ENCODE data around the gene MRPL24. TPM values are rescaled to one million over a fixed set of nuclear protein-coding genes. Genes with fewer than 3 reads are reported as not detected.

MRPL24 gene
- total and polyA plus RNA-seq, 2 of the 13 experiments (the other 11 are each of a cell fraction or from before 2014, with no cell fraction given): 38.1 to 42.9 TPM

GRCh38 chr1:156767879-156768604 is 27.2 kb upstream of the MRPL24 start (continued):
- TF ChIP-seq CBX2 (IDR thresholded peaks at IDR 0.05; ENCODE audit: low read depth, low read length) (no peak), CBX2 (CRISPR knock-in tag; IDR thresholded peaks at IDR 0.05; ENCODE audit: low read depth) (no peak), ZNF670 (CRISPR knock-in tag; IDR thresholded peaks at IDR 0.05; ENCODE audit: borderline replicate concordance) (0 out of 2 replicates have a peak, but pooled peaks have one; percentile 53), MXI1 (IDR thresholded peaks at IDR 0.05; ENCODE audit: borderline replicate concordance, low read depth, low read length) (peak; percentile 29; the same call in 1 of the 3 replicates), SAP130 (CRISPR knock-in tag; IDR thresholded peaks at IDR 0.05; ENCODE audit: low read depth) (peak; percentile 73), PHF8 (CRISPR knock-in tag; IDR thresholded peaks at IDR 0.05) (peak; percentile 14; the same call in 1 of the 2 replicates), SNAPC2 (CRISPR knock-in tag; IDR thresholded peaks at IDR 0.05) (no peak), NR3C1 (CRISPR knock-in tag; IDR thresholded peaks at IDR 0.05) (no peak), TBP (CRISPR knock-in tag; IDR thresholded peaks at IDR 0.05) (no peak), KAT2B (IDR thresholded peaks at IDR 0.05; ENCODE audit: borderline replicate concordance, low read depth, low read length) (no peak), ZNF318 (CRISPR knock-in tag; IDR thresholded peaks at IDR 0.05) (no peak), MAX (IDR thresholded peaks at IDR 0.05) (peak; percentile 34), HNRNPK (IDR thresholded peaks at IDR 0.05; ENCODE audit: low read depth, low read length, poor library complexity, severe bottlenecking) (peak; percentile 19), ZNF33A (CRISPR knock-in tag; IDR thresholded peaks at IDR 0.05; ENCODE audit: borderline replicate concordance) (0 out of 2 replicates have a peak, but pooled peaks have one; percentile 48), NBN (conservative IDR thresholded peaks at IDR 0.05) (no peak), ZNF839 (CRISPR knock-in tag; IDR thresholded peaks at IDR 0.05; ENCODE audit: borderline replicate concordance) (no peak), SIN3A (IDR thresholded peaks at IDR 0.05; ENCODE audit: borderline replicate concordance, low read depth, low read length) (peak; percentile 66; the same call in 1 of the 2 replicates), SNRNP70 (IDR thresholded peaks at IDR 0.05; ENCODE audit: low read depth, low read length) (no peak), BRD4 (CRISPR knock-in tag; IDR thresholded peaks at IDR 0.05) (no peak), PREB (CRISPR knock-in tag; IDR thresholded peaks at IDR 0.05) (no peak)

All from HepG2 (cell line).